Stomach (tissue), 9 donors: ENCODE data around the gene GRK6. TPM values are rescaled to one million over a fixed set of nuclear protein-coding genes. Genes with fewer than 3 reads are reported as not detected.

Experiments
- DNase-seq, 2 donors: peaks; one replicate each; pipeline versions ENCODE4 v3.0.0 to v3.0.0-alpha.2; 2013 to 2019
- H3K27ac ChIP-seq, 5 donors: fragments of 200-600 bp in 4 of 5; sonication (generic) in 4 of 5; one replicate each; pipeline ENCODE4 v1.5.1; 2013 to 2019; ENCODE audit warnings: mild to moderate bottlenecking in 1 of 5, moderate library complexity in 1 of 5
- H3K27me3 ChIP-seq, 3 donors: fragments of 200-600 bp; sonication (generic); one replicate each; pipeline ENCODE4 v1.5.1; 2017 to 2019; ENCODE audit warnings: mixed run types in 1 of 3
- H3K36me3 ChIP-seq, 4 donors: fragments of 200-600 bp; sonication (generic); 1 replicate in 3 of 4; 2 replicates in 1 of 4; pipeline ENCODE4 v1.5.1; 2016 to 2019
- H3K4me1 ChIP-seq, 4 donors: fragments of 200-600 bp; sonication (generic); one replicate each; pipeline ENCODE4 v1.5.1; 2016 to 2019
- H3K4me3 ChIP-seq, 4 donors: fragments of 200-600 bp; sonication (generic) in 3 of 4; one replicate each; pipeline ENCODE4 v1.5.1; 2016 to 2019; ENCODE audit warnings: mild to moderate bottlenecking in 1 of 4
- H3K9me3 ChIP-seq, 4 donors: fragments of 200-600 bp; sonication (generic); one replicate each; pipeline ENCODE4 v1.5.1; 2016 to 2019
- CTCF ChIP-seq, 7 experiments: fragments of 450-650 bp in 4 of 7; fragments of 200-600 bp in 3 of 7; sonication (generic) in 3 of 7; IDR thresholded peaks; one replicate each; pipeline ENCODE4 v1.5.1; 2016 to 2019; ENCODE audit warnings: antibody characterized with exemption in 7 of 7, control low read depth in 2 of 7, mild to moderate bottlenecking in 1 of 7
- EP300 ChIP-seq: sonication (generic); formaldehyde crosslinking; IDR thresholded peaks from one replicate; pipeline ENCODE4 v1.6.1; 2017; ENCODE audit warnings: antibody characterized with exemption
- POLR2A ChIP-seq, 4 donors: fragments of 450-650 bp; IDR thresholded peaks; one replicate each; pipeline ENCODE4 v1.6.1; 2016; ENCODE audit warnings: antibody characterized with exemption in 4 of 4, control low read depth in 2 of 4, mild to moderate bottlenecking in 1 of 4, moderate library complexity in 1 of 4
- POLR2AphosphoS5 ChIP-seq, 3 donors: sonication (generic); formaldehyde crosslinking; IDR thresholded peaks; one replicate each; pipeline ENCODE4 v1.6.1; 2016; ENCODE audit warnings: antibody characterized with exemption in 3 of 3
- WGBS, 5 donors: extraction: QIAGEN DNeasy Blood & Tissue Kit in 3 of 5; methylation state at CpG; one replicate each; pipeline versions ENCODE4 v1.1.5 to v1.1.7; 2013 to 2018; 5-methylcytosine and 5-hydroxymethylcytosine counted together
- intact Hi-C: fragments of 100-400 bp; cut with DNase I; formaldehyde crosslinking; loops from one replicate; pipeline ENCODE4 v1.15.1; 2023; ENCODE audit warnings: low total_unique reads
- polyA plus RNA-seq, 3 donors: library from polyadenylated mRNA; stranded (reverse); fragments of 200-250 nt; gene quantifications; one replicate each; pipeline ENCODE4 v1.2.3, GENCODE V29; 2013
- total RNA-seq, 5 donors: library from RNA; depleted of rRNA; stranded (reverse); fragments of >200 nt; gene quantifications; one replicate each; pipeline versions ENCODE4 v1.1.0 to v1.2.3, GENCODE V29; 2014 to 2016
- donor health status: healthy with polysubstance abuse.
- donor health status: Bipolar disorder and iron deficiency.
- donor health status: healthy.

Gene GRK6
- total and polyA plus RNA-seq, 8 donors, result 1.8 to 91.2 (median 17.7) TPM

- peak in 2 of 3 donors; percentile 46 to 57 for TF ChIP-seq POLR2AphosphoS5 (IDR thresholded peaks at IDR 0.05)
- peak in 5 of 7 experiments; percentile 69 to 99 (median 89) for TF ChIP-seq CTCF (IDR thresholded peaks at IDR 0.05)
- TF ChIP-seq POLR2A (IDR thresholded peaks at IDR 0.05), result no peak
- intact Hi-C loops, result loop anchor here (5.0 kb wide), 1 partner anchor 54 kb away; the partner anchor contains the start of gene PFN3
- peaks cover 13 to 32% (median 29%) of the 10 kb centered on the region in 4 donors for H3K36me3 ChIP-seq
- H3K4me3 ChIP-seq, result peak overlapping the region; percentile 56 to 75 (median 66)
- no peaks in the 10 kb centered on the region for H3K9me3 ChIP-seq
- H3K27me3 ChIP-seq, result peaks cover 0 to 13% (median 0%) of the 10 kb centered on the region in 3 donors
- H3K27ac ChIP-seq, result peak overlapping the region; percentile 70 to 91 (median 88)
- peaks cover 20 to 46% (median 31%) of the 10 kb centered on the region in 4 donors for H3K4me1 ChIP-seq
- DNase-seq, result peak; percentile 96 to 97
- 0 to 1% (median 1%) methylated on average over 51 to 76 of the region's 76 CpGs for WGBS, 5 donors
Observed at GRCh38 chr5:177455661-177456590, 29.4 kb downstream of the GRK6 start.

GRCh38 chr5:177456591-177456964, 30.1 kb downstream of the GRK6 start:
- intact Hi-C loops, result loop anchor here (5.0 kb wide), 1 partner anchor 54 kb away; the partner anchor contains the start of gene PFN3
- Histone ChIP-seq H3K27ac (peak overlapping the region in 4 of 5 donors; percentile 43 to 88 (median 78)), H3K27me3 (peaks cover 0 to 13% (median 0%) of the 10 kb centered on the region in 3 donors), H3K4me1 (peaks cover 20 to 46% (median 31%) of the 10 kb centered on the region in 4 donors), H3K9me3 (no peaks in the 10 kb centered on the region), H3K36me3 (peaks cover 13 to 32% (median 29%) of the 10 kb centered on the region in 4 donors), H3K4me3 (peak overlapping the region in 3 of 4 donors; percentile 56 to 75 (median 69))
- DNase-seq, result no peak
- 23 to 30% (median 27%) methylated on average over 12 of the region's 12 CpGs for WGBS, 5 donors
- TF ChIP-seq EP300 (no peak), CTCF (IDR thresholded peaks at IDR 0.05) (peak in 1 of 7 experiments; percentile 45)

- DNase-seq, result peak; percentile 77 to 95
- Histone ChIP-seq H3K36me3 (peaks cover 13 to 37% (median 29%) of the 10 kb centered on the region in 4 donors), H3K27me3 (peaks cover 0 to 12% (median 0%) of the 10 kb centered on the region in 3 donors), H3K4me1 (peaks cover 20 to 46% (median 31%) of the 10 kb centered on the region in 4 donors), H3K9me3 (no peaks in the 10 kb centered on the region), H3K4me3 (no peak overlapping the region), H3K27ac (peak overlapping the region in 4 of 5 donors; percentile 43 to 88 (median 78))
- intact Hi-C loops, result loop anchor here (5.0 kb wide), 1 partner anchor 55 kb away; the partner anchor contains the start of gene PFN3
- TF ChIP-seq EP300, result no peak
- TF ChIP-seq CTCF (IDR thresholded peaks at IDR 0.05), result peak in 5 of 7 experiments; percentile 44 to 66 (median 50)
- TF ChIP-seq POLR2A (IDR thresholded peaks at IDR 0.05), result no peak
- peak in 1 of 3 donors; percentile 63 for TF ChIP-seq POLR2AphosphoS5 (IDR thresholded peaks at IDR 0.05)
- WGBS, 5 donors, result 65 to 84% (median 71%) methylated on average over 20 to 24 of the region's 24 CpGs
Observed at GRCh38 chr5:177456976-177457851, 30.7 kb downstream of the GRK6 start.
